Suprapubic skin (tissue), 4 donors: ENCODE data around the gene RAB40C.

Source experiments
- CTCF ChIP-seq, 2 donors: fragments of 200-600 bp in 1 of 2; fragments of 450-650 bp in 1 of 2; sonication (generic) in 1 of 2; IDR thresholded peaks; one replicate each; pipeline ENCODE4 v1.5.1; 2016 to 2019; ENCODE audit warnings: antibody characterized with exemption in 2 of 2, mild to moderate bottlenecking in 1 of 2, moderate library complexity in 1 of 2
- EP300 ChIP-seq: sonication (generic); formaldehyde crosslinking; IDR thresholded peaks from one replicate; pipeline ENCODE4 v1.6.1; 2017; ENCODE audit warnings: antibody characterized with exemption
- POLR2A ChIP-seq, 2 donors: fragments of 450-650 bp; IDR thresholded peaks; one replicate each; pipeline ENCODE4 v1.6.1; 2017; ENCODE audit warnings: antibody characterized with exemption in 2 of 2, mild to moderate bottlenecking in 2 of 2, moderate library complexity in 2 of 2
- POLR2AphosphoS5 ChIP-seq, 3 donors: sonication (generic); formaldehyde crosslinking; IDR thresholded peaks; one replicate each; pipeline ENCODE4 v1.6.1; 2017; ENCODE audit warnings: antibody characterized with exemption in 3 of 3

GRCh38 chr16:588889-589657 lies 793 bp upstream of the RAB40C start:
- TF ChIP-seq CTCF (IDR thresholded peaks at IDR 0.05) (no peak), POLR2AphosphoS5 (IDR thresholded peaks at IDR 0.05) (peak in 2 of 3 donors; percentile 45 to 84), POLR2A (IDR thresholded peaks at IDR 0.05) (peak; percentile 38 to 75), EP300 (no peak)
